ENCODE results near the gene FBXW8.

The FBXW8 gene

GRCh38 chr12:117011988-117012805 lies 101.4 kb downstream of the FBXW8 start:
- no peak for DNase-seq (ENCODE audit: low read depth)
- no peak for TF ChIP-seq CTCF (IDR thresholded peaks at IDR 0.05; ENCODE audit: control insufficient read depth, extremely low read depth, insufficient read depth)
- H3K4me3 ChIP-seq (ENCODE audit: low read depth, low read length), result no peak overlapping the region

DNA sequence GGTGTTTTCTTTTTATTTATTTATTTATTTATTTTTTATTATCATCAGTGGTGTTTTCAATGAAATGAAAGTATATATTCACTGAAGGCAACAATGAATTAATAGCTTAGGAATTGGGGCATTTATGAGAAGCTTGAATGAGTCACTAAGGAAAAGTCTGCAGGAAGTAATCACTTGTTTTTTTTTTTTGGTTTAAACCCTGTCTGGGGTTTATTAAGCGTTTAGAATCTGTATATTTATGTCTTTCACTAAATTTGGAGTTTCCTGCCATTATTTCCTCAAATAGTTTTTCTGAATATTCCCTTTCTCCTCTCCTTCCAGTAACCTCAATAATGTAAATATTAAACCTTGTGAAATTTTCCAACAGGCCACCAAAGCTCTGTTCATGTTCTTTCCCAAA lies 103.0 kb downstream of the FBXW8 start:
- no peak for DNase-seq (ENCODE audit: low read depth)
- TF ChIP-seq CTCF (IDR thresholded peaks at IDR 0.05; ENCODE audit: control insufficient read depth, extremely low read depth, insufficient read depth), result no peak
- no peak overlapping the region for H3K4me3 ChIP-seq (ENCODE audit: low read depth, low read length)

DNA sequence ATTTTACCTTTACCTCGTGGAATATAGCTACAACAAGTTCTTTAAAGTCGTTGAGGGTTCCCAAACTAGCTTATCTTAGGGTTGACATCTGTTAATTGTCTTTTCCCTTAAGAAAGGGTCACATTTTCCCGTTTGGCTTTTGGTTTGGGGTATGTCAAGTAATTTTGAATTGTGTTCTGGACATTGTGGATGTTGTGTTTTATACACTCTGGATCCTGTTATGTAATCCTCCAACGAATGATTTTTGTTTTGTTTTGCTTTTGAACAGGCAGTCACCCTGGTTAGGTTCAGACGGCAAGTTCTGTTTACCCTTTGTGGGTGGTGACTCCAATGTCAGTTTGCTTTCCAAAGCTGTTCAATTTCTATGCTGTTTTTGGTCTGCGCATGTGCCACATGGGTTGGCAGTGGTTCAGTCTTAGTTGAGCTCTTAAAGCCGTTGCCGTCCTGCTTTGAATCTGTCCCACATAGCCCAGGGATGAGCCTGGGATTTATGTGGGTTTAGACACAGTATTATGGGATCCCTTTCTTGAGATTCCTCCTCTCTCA lies 103.7 kb downstream of the FBXW8 start:
- no peak for TF ChIP-seq CTCF (IDR thresholded peaks at IDR 0.05; ENCODE audit: control insufficient read depth, extremely low read depth, insufficient read depth)
- no peak for DNase-seq (ENCODE audit: low read depth)
- no peak overlapping the region for H3K4me3 ChIP-seq (ENCODE audit: low read depth, low read length)

DNA sequence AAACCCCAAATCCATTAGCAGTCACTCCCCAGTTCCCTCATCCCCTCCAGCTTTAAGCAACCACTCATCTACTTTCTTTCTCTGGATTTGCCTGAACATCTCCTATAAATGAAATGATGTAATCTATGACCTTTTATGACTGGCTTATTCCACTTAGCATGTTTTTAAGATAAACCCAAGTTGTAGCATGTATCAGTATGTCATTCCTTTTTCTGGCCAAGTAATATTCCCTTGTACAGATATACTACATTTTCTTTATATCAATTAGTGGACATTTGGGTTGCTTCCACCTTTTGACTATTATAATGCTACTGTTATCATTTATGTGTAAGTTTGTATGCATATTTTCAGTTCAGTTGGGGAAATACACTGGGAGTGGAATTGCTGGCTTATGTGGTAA lies 105.1 kb downstream of the FBXW8 start:
- no peak overlapping the region for H3K4me3 ChIP-seq (ENCODE audit: low read depth, low read length)
- DNase-seq (ENCODE audit: low read depth), result no peak
- no peak for TF ChIP-seq CTCF (IDR thresholded peaks at IDR 0.05; ENCODE audit: control insufficient read depth, extremely low read depth, insufficient read depth)

DNA sequence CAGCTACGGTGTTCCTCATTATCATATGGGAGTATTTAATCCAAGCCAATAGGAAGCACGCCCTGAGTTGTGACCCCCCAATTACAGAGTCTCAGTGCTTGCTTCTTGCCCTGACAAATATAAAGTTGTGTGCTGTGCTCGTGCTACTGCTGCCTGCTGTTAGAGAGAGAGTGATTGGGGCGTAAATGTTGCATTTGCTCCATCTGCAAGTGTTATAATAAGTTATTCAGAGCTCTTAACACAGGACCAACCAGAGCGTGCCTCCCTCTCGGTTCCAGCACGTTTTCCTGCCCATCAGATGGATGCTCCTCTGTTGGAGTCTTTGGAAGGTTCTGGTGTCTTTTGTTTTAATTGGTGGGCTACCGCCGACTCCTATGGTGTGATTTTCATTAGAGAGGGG lies 107.1 kb downstream of the FBXW8 start:
- no peak for TF ChIP-seq CTCF (IDR thresholded peaks at IDR 0.05; ENCODE audit: control insufficient read depth, extremely low read depth, insufficient read depth)

GRCh38 chr12:117018276-117018675 lies 107.5 kb downstream of the FBXW8 start:
- H3K4me3 ChIP-seq (ENCODE audit: low read depth, low read length), result no peak overlapping the region
- no peak for DNase-seq (ENCODE audit: low read depth)
- no peak for TF ChIP-seq CTCF (IDR thresholded peaks at IDR 0.05; ENCODE audit: control insufficient read depth, extremely low read depth, insufficient read depth)

More for the DNA sequence above, 107.1 kb downstream of the FBXW8 start:
- DNase-seq (ENCODE audit: low read depth), result no peak
- H3K4me3 ChIP-seq (ENCODE audit: low read depth, low read length), result no peak overlapping the region
